Panc1 (cell line): ENCODE data around the gene MOSMO. TPM values are rescaled to one million over a fixed set of nuclear protein-coding genes. Genes with fewer than 3 reads are reported as not detected.
A peak's percentile ranks its signal among the peaks of the same experiment; 100 is the strongest.

Source experiments
- ATAC-seq: fragments of 200-7000 bp; cut with Tn5 transposase; 2 replicates; pipeline ENCODE4 v1.9.1; 2020; ENCODE audit warnings: mild to moderate bottlenecking, moderate library complexity
- BruUV-seq: library from RNA; stranded (reverse); fragments of 400-500 nt; replicated peaks from 2 replicates; lab custom pipeline; 2021; lab: Mats Ljungman, UMichigan
- CTCF ChIA-PET: fragments of 300-600 bp; sonication (Branson Sonifier 250); formaldehyde crosslinking; loops from one replicate; lab custom pipeline; 2022; ENCODE audit warnings: antibody characterized with exemption; lab: Charles Lee
- POLR2A ChIA-PET: fragments of 300-600 bp; sonication (Branson Sonifier 250); formaldehyde crosslinking; loops from one replicate; lab custom pipeline; 2022; ENCODE audit warnings: antibody characterized with exemption; lab: Charles Lee
- DNase-seq: peaks from one replicate; pipeline ENCODE4 v3.0.0-alpha.2; 2010; ENCODE audit warnings: low read depth, low spot score
- H3K27ac ChIP-seq: 2 replicates; pipeline ENCODE4 v1.5.1; 2011; ENCODE audit warnings: mild to moderate bottlenecking, low read length, inconsistent platforms
- H3K27me3 ChIP-seq: fragments of 200-500 bp; sonication (Bioruptor generic); 2 replicates; pipeline ENCODE4 v1.6.0; 2014; ENCODE audit warnings: low read length, inconsistent platforms; ENCODE audit not compliant: control insufficient read depth, insufficient read depth
- H3K36me3 ChIP-seq: fragments of 200-500 bp; sonication (Bioruptor generic); 2 replicates; pipeline ENCODE4 v1.5.1; 2014; ENCODE audit warnings: inconsistent platforms, mild to moderate bottlenecking, low read length, moderate library complexity; ENCODE audit not compliant: control insufficient read depth, insufficient read depth
- H3K4me1 ChIP-seq: 2 replicates; pipeline ENCODE4 v1.5.1; 2011; ENCODE audit warnings: inconsistent platforms, mild to moderate bottlenecking, low read length, moderate library complexity; ENCODE audit not compliant: control insufficient read depth, insufficient read depth
- H3K4me3 ChIP-seq, 2 experiments: 2 replicates each; pipeline ENCODE4 v1.5.1; 2011 to 2012; ENCODE audit warnings: low read depth in 2 of 2, low read length in 2 of 2, mild to moderate bottlenecking in 2 of 2, inconsistent platforms in 1 of 2, moderate library complexity in 1 of 2
- H3K9me3 ChIP-seq: fragments of 200-500 bp; sonication (Bioruptor generic); 2 replicates; pipeline ENCODE4 v1.5.1; 2014; ENCODE audit warnings: low read depth, mild to moderate bottlenecking, inconsistent platforms, low read length, moderate library complexity; ENCODE audit not compliant: control insufficient read depth, insufficient read depth
- CTCF ChIP-seq: fragments of 450-650 bp; IDR thresholded peaks from 2 replicates; pipeline ENCODE4 v1.5.1; 2017; ENCODE audit warnings: mild to moderate bottlenecking
- POLR2AphosphoS5 ChIP-seq: IDR thresholded peaks from 2 replicates; pipeline ENCODE4 v1.6.1; 2012; ENCODE audit warnings: mild to moderate bottlenecking, low read depth, low read length, moderate library complexity
- SIN3A ChIP-seq: IDR thresholded peaks from 2 replicates; pipeline ENCODE4 v1.6.1; 2012; ENCODE audit warnings: low read depth, mild to moderate bottlenecking, low read length, moderate library complexity, borderline replicate concordance; ENCODE audit not compliant: insufficient read depth
- TCF7L2 ChIP-seq: IDR thresholded peaks from 2 replicates; pipeline ENCODE4 v1.6.1; 2011; ENCODE audit warnings: mild to moderate bottlenecking, low read depth, low read length, inconsistent platforms
- in situ Hi-C: cut with HindIII; loops from 2 replicates; pipeline ENCODE4 v1.10.0; 2016; ENCODE audit warnings: low sequenced_read_pairs, low pct_unique_long_range_greater_than_20kb
- intact Hi-C: fragments of 100-400 bp; cut with micrococcal nuclease; formaldehyde crosslinking; loops from one replicate; pipeline ENCODE4 v1.10.0; 2022; ENCODE audit not compliant: unreplicated experiment
- total RNA-seq: library from RNA; stranded (reverse); gene quantifications from one replicate; pipeline ENCODE4 v1.2.1, GENCODE V29; 2021; ENCODE audit not compliant: unreplicated experiment
- TF ChIP-seq, protein P1 (sequence below), 2 experiments: IDR thresholded peaks; 2 replicates each; pipeline ENCODE4 v1.6.1; 2011 to 2012; ENCODE audit warnings: low read depth in 2 of 2, control low read depth in 1 of 2, low read length in 1 of 2, mild to moderate bottlenecking in 1 of 2, moderate library complexity in 1 of 2; ENCODE audit not compliant: insufficient read depth in 1 of 2

Gene MOSMO
- total RNA-seq, 1 experiment from 2014 or later: 20.6 TPM

GRCh38 chr16:22099256-22099975, 91.5 kb downstream of the MOSMO start:
- H3K4me3 ChIP-seq: no peak overlapping the region
- no peak overlapping the region for H3K27ac ChIP-seq
- ChIA-PET POLR2A (interaction anchor here (0.6 kb wide), 1 partner anchor 89 kb away, joined by 3 read pairs; no protein-coding TSS in a partner anchor), CTCF (interaction anchor here (0.6 to 1.9 kb wide), 13 partner anchors 17 to 187 kb away, joined by 3 to 15 read pairs (median 5); no protein-coding TSS in a partner anchor)
- in situ Hi-C loops: loop anchor here (25.0 kb wide), 1 partner anchor 88 kb away; no protein-coding TSS in a partner anchor
- no peaks in the 10 kb centered on the region for H3K9me3 ChIP-seq
- no peaks in the 10 kb centered on the region for H3K27me3 ChIP-seq
- ATAC-seq (no peak), DNase-seq (no peak)
- intact Hi-C loops: loop anchor here (5.0 kb wide), 1 partner anchor 88 kb away; no protein-coding TSS in a partner anchor
- no TSS peak for BruUV-seq
- no peaks in the 10 kb centered on the region for H3K36me3 ChIP-seq
- peak; percentile 63 for TF ChIP-seq CTCF
- no peak for TF ChIP-seq POLR2AphosphoS5
- no peak for TF ChIP-seq TCF7L2
- TF ChIP-seq SIN3A: no peak
- TF ChIP-seq, protein P1, sequence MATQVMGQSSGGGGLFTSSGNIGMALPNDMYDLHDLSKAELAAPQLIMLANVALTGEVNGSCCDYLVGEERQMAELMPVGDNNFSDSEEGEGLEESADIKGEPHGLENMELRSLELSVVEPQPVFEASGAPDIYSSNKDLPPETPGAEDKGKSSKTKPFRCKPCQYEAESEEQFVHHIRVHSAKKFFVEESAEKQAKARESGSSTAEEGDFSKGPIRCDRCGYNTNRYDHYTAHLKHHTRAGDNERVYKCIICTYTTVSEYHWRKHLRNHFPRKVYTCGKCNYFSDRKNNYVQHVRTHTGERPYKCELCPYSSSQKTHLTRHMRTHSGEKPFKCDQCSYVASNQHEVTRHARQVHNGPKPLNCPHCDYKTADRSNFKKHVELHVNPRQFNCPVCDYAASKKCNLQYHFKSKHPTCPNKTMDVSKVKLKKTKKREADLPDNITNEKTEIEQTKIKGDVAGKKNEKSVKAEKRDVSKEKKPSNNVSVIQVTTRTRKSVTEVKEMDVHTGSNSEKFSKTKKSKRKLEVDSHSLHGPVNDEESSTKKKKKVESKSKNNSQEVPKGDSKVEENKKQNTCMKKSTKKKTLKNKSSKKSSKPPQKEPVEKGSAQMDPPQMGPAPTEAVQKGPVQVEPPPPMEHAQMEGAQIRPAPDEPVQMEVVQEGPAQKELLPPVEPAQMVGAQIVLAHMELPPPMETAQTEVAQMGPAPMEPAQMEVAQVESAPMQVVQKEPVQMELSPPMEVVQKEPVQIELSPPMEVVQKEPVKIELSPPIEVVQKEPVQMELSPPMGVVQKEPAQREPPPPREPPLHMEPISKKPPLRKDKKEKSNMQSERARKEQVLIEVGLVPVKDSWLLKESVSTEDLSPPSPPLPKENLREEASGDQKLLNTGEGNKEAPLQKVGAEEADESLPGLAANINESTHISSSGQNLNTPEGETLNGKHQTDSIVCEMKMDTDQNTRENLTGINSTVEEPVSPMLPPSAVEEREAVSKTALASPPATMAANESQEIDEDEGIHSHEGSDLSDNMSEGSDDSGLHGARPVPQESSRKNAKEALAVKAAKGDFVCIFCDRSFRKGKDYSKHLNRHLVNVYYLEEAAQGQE (IDR thresholded peaks at IDR 0.05; ENCODE audit: insufficient read depth in 1 of 2, low read depth in 2 of 2, low read length in 1 of 2): no peak
- no peaks in the 10 kb centered on the region for H3K4me1 ChIP-seq

GRCh38 chr16:22103441-22103840, 95.5 kb downstream of the MOSMO start:
- no peaks in the 10 kb centered on the region for H3K4me1 ChIP-seq
- no peaks in the 10 kb centered on the region for H3K36me3 ChIP-seq
- no peak for ATAC-seq
- intact Hi-C loops: no loop called here
- no peak overlapping the region for H3K4me3 ChIP-seq
- TF ChIP-seq SIN3A (no peak), TCF7L2 (no peak), POLR2AphosphoS5 (no peak), CTCF (no peak)
- TF ChIP-seq, protein P1 (IDR thresholded peaks at IDR 0.05; ENCODE audit: insufficient read depth in 1 of 2, low read depth in 2 of 2, low read length in 1 of 2): no peak
- no peaks in the 10 kb centered on the region for H3K9me3 ChIP-seq
- BruUV-seq: no TSS peak
- POLR2A ChIA-PET: no interaction called here
- CTCF ChIA-PET: no interaction called here
- DNase-seq: no peak
- in situ Hi-C loops: no loop called here
- H3K27me3 ChIP-seq: peaks cover 7% of the 10 kb centered on the region
- H3K27ac ChIP-seq: no peak overlapping the region
